Activated CD4-positive, alpha-beta T cell treated with anti-CD3 and anti-CD28 coated beads, Interleukin-2, amount 50 U/mL, for 1 hour (primary cell): ENCODE measurements around the gene FAM107B.

Source experiments
- DNase-seq: peaks from one replicate; pipeline ENCODE4 v3.0.0-alpha.2; 2020

The FAM107B gene

GRCh38 chr10:14775656-14776055, 959 bp upstream of the FAM107B start:
- DNase-seq = no peak

GRCh38 chr10:14774214-14774580, 500 bp downstream of the FAM107B start:
- DNase-seq = no peak

GRCh38 chr10:14773551-14774213, 1.0 kb downstream of the FAM107B start:
- DNase-seq = no peak

- no peak for DNase-seq
Observed at GRCh38 chr10:14772399-14772798, 2.3 kb downstream of the FAM107B start.

GRCh38 chr10:14770927-14771326, 3.8 kb downstream of the FAM107B start:
- DNase-seq = no peak

GRCh38 chr10:14761372-14761771, 13.3 kb downstream of the FAM107B start:
- DNase-seq = no peak

- DNase-seq = peak; percentile 13
Observed at GRCh38 chr10:14758994-14759664, 15.6 kb downstream of the FAM107B start.

GRCh38 chr10:14758451-14758850, 16.2 kb downstream of the FAM107B start:
- no peak for DNase-seq

GRCh38 chr10:14757986-14758385, 16.7 kb downstream of the FAM107B start:
- DNase-seq = no peak

- no peak for DNase-seq
Observed at GRCh38 chr10:14757394-14757793, 17.3 kb downstream of the FAM107B start.

- no peak for DNase-seq
Observed at GRCh38 chr10:14753441-14753840, 21.3 kb downstream of the FAM107B start.

- DNase-seq = no peak
Observed at GRCh38 chr10:14751921-14752320, 22.8 kb downstream of the FAM107B start.

GRCh38 chr10:14751014-14751896, 23.4 kb downstream of the FAM107B start:
- DNase-seq = no peak

GRCh38 chr10:14749070-14749809, 25.5 kb downstream of the FAM107B start:
- DNase-seq = no peak

- DNase-seq = no peak
Observed at GRCh38 chr10:14748441-14748840, 26.3 kb downstream of the FAM107B start.

GRCh38 chr10:14742815-14743214, 31.9 kb downstream of the FAM107B start:
- DNase-seq = no peak

GRCh38 chr10:14742382-14742781, 32.3 kb downstream of the FAM107B start:
- DNase-seq = no peak

- no peak for DNase-seq
Observed at GRCh38 chr10:14740684-14741247, 33.9 kb downstream of the FAM107B start.

- no peak for DNase-seq
Observed at GRCh38 chr10:14737808-14738545, 36.7 kb downstream of the FAM107B start.

- no peak for DNase-seq
Observed at GRCh38 chr10:14736600-14737081, 38.1 kb downstream of the FAM107B start.

GRCh38 chr10:14736043-14736442, 38.7 kb downstream of the FAM107B start:
- no peak for DNase-seq
